Suprapubic skin (tissue), 3 donors: ENCODE results near the gene MFAP2.

Source experiments
- CTCF ChIP-seq, 2 donors: fragments of 200-600 bp in 1 of 2; fragments of 450-650 bp in 1 of 2; sonication (generic) in 1 of 2; IDR thresholded peaks; one replicate each; pipeline ENCODE4 v1.5.1; 2016 to 2019; ENCODE audit warnings: antibody characterized with exemption in 2 of 2, mild to moderate bottlenecking in 1 of 2, moderate library complexity in 1 of 2
- POLR2AphosphoS5 ChIP-seq, 3 donors: sonication (generic); formaldehyde crosslinking; IDR thresholded peaks; one replicate each; pipeline ENCODE4 v1.6.1; 2017; ENCODE audit warnings: antibody characterized with exemption in 3 of 3

GRCh38 chr1:16971341-16972188, 8.9 kb downstream of the MFAP2 start:
- TF ChIP-seq POLR2AphosphoS5 (IDR thresholded peaks at IDR 0.05) (no peak), CTCF (IDR thresholded peaks at IDR 0.05) (no peak)
